Stimulated activated CD8-positive, alpha-beta memory T cell treated with anti-CD3 and anti-CD28 coated beads, Interleukin-12 subunit alpha, Interleukin-12 subunit beta, amount 100 ng/mL, for 4 hours (primary cell): ENCODE results near the gene PRC1.

Experiments used
- DNase-seq: peaks from one replicate; pipeline ENCODE4 v3.0.0-alpha.2; 2020; ENCODE audit warnings: low read depth

PRC1 gene

DNA sequence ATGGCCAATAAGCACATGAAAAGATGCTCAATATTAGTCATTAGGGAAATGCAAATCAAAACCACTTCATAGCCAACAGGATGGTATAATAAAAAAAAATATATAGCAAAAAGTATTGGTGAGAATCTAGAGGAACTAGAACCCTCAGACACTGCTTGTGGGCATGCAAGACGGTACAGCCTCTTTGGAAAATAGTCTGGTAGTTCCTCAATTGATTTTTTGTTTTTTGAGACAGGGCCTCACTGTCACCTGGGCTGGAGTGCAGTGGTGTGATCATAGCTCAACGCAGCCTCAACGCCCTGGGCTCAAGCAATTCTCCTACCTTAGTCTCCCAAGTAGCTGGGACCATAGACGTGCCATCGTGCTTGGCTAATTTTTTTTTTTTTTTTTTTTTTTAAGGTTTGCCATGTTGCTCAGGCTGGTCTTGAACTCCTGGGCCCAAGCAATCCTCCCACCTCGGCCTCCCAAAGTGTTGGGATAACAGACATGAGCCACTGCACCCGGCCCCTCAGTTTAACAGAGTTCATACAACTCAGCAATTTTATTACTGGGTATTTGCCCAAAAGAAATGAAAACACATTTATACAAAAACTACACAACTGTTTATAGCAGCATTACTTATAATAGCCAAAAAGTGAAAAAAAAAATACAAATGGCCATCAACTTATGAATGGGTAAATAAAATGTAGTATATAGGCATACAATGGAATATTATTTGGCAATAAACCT, 5.1 kb downstream of the PRC1 start:
- no peak for DNase-seq

DNA sequence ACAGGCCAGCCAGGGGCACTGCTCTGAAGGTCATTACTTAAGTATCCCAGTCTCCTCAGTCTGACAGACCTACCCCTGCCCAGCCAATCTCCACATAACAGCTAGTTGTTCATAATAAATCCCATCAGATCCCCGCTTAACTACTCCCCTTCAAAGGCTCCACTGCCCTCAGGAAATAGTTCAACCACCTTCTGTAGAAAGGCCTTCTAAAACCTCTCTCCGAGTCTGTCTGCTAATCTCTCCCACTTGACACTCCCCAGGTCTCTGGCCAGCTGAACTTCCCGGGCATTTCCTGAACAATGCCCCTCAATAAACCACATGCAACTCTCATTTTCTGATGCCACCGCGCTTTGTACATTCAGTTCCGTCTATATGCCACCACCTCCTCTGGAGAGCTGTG, 6.0 kb downstream of the PRC1 start:
- DNase-seq = no peak

- DNase-seq = no peak
Observed at GRCh38 chr15:90987561-90988141, 6.7 kb downstream of the PRC1 start.

- DNase-seq = no peak
Observed at GRCh38 chr15:90986790-90987507, 7.4 kb downstream of the PRC1 start.

DNA sequence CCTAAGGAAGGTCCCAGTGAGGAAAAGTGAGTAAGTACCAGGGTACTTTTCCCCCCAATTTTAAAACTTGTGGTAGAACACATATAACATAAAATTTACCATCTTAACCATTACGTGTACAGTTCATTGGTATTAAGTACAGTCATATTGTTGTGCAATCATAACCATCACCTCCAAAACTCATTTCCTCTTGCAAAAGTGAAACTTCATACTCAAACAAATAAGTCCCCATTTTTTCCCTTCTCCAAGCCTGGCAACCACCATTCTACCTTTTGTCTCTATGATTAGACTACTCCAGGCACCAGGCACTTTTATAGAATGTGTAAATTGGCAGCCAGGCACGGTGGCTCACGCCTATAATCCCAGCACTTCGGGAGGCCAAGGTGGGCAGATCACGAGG, 12.2 kb downstream of the PRC1 start:
- DNase-seq = no peak

GRCh38 chr15:90981681-90982080, 12.7 kb downstream of the PRC1 start:
- no peak for DNase-seq

DNA sequence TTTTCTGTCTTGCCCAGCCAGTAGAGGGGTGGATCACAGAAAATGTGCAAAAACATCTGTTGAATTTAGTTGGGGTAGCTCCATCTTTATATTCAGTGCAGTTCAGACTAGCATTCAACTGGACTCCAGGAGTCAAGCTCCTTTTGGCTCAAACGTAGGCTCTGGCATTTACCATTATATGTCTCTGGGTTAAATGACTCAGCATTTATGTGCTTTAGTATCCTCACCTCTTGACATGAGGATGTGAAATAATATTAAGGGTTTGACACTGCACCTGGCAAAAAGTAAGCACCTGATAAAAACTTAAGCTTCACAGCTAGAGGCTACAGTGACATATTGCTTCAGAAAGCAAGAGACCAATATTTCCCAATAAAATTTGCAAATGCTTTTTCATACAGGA, 14.8 kb downstream of the PRC1 start:
- DNase-seq = no peak

DNA sequence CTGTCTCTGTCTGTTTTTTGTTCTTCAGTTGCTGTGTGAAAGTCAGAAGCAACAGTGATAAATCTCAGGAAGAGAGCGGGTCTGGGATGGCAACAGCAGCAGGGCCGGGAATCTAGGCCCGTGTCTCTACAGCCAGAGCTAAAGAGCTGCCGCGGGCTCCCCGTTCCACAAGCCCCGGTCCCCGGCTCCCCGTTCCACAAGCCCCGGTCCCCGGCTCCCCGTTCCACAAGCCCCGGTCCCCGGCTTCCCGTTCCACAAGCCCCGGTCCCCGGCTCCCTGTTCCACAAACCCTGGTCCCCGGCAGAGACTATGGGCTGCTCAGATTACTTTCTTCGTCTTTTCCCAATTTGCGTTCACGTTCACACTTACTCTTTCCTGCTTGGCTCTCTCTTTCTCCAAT, 20.1 kb downstream of the PRC1 start:
- no peak for DNase-seq

DNA sequence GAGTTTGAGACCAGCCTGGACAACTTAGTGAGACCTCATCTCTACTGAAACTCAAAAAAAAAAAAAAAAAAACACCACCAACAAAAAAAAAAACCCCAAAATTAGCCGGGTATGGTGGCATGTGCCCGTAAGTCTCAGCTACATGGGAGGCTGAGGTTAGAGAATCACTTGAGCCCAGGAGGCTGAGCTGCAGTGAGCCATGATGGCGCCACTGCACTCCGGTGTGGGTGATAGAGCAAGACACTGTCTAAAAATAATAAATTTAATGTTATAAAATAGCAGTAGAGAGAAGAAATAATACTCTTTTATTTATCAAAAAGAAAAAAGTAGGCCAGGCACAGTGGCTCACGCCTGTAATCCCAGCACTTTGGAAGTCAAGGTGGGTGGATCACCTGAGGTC, 22.2 kb downstream of the PRC1 start:
- no peak for DNase-seq

DNA sequence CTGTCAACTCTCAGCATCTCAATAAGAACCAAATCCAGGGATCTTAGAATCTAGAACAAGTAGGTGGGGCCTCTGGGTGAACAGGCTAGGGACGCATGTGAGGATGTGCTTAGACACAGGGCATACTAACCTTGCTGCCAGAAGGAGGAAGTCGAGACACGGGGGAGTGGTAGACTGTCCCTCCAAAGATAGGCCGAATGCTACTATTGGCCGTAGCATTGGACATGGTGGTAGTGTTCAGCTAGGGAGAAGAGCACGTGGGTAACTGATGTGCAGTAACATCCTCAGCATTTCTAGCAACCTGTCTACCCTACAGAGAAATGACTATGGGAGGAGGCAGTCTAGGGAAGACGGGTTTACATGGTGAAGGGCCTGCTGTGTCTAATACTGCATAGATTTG, 24.1 kb downstream of the PRC1 start:
- no peak for DNase-seq

GRCh38 chr15:90968434-90968833, 25.9 kb downstream of the PRC1 start:
- DNase-seq = no peak

DNA sequence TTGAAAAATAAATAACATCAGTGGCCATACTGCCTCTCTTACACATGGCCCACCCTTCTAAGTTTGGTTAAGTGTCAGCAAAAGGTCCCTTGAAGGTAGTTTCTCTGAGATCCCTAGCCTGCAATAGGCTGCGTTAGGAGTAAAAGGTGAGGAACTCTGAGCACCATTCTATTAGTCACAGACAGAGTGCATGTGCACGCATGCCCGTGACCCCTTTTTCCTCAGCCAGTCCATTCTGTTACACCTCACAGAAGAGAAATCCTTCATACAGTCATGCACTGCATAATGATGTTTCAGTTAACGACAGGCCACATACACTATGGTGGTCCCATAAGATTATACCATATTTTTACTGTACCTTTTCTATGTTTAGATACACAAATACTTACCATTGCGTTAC, 27.1 kb downstream of the PRC1 start:
- no peak for DNase-seq

DNA sequence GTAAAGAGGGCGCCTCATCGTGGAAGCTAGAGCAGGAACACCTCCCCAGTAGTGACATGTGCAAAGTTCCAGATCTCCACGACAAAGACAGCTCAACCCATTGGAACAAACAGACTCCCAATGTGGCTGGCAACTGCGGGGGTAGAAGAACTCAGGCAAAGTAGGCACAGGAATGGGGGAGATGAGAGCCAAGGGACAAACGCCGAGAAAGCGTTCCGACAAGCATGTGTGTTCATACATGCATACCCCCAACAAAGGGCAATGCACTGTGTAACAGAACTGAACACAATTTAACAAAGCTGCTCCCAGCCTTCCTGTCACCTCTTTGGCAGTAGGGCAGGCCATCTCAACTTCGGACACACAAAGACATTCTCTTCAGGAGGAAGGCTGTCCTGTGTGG, 28.1 kb downstream of the PRC1 start:
- DNase-seq = no peak

DNA sequence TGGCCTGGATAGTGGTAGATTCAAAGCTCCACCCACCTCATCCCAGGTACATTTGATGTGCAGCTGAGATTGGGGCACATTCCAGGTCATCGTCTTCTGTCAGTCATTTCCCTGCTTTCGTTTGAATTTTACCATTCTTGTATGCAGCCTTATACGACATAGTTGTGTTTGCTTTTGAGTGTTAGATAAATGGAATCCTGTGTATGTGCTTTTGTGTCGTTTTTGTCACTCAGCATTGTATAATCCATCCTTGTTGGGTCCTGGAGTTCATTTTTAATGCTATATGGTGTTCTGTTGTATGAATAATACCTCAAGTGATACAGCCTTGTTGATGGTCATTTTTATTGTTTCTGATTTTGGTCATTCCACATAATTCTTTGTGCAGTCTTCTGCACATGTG, 32.3 kb downstream of the PRC1 start:
- DNase-seq = no peak

GRCh38 chr15:90960298-90961091, 33.8 kb downstream of the PRC1 start:
- no peak for DNase-seq

DNA sequence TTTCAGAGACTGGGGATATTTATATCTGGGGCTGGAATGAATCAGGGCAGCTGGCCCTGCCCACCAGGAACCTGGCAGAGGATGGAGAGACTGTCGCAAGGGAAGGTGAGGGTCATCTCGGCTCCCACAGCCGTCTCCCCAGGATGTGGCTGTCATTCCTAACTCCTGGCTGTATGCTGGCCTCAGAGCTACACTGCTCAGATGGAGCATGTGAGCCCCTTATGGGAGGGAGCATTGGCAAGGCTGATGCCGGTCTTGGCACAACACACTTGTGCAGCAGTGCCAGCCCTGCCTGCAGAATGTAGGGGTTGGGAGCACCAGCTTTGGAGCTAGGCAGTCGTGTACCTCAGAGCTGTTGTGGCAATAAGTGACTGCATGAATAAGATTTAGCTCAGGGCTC, 34.4 kb downstream of the PRC1 start:
- DNase-seq = no peak

DNA sequence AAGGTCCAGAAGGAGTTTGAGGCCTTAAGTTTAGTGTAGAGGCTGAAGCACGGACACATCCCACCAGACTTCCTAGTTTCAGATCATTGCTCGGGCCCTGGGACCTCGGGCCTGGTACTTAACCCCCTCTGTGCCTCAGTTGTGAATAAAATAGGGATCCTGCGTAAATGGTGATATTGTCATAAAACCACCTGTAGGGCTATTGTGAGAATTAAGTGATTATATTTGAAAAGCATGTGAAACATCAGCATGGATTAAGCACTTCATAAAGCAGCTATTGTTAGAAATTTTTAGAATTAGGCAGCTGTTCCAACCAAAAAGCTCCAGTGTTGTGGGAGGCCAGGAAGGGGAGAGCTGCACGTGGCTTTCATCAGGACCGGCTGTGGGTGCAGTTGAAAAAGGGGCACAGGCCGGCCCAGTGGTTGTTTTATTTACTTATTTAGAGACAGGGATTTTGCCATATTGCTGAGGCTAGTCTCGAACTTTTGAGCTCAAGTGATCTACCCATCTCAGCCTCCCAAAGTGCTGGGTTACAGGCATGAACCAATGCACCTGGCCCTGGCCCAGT, 35.2 kb downstream of the PRC1 start:
- no peak for DNase-seq

GRCh38 chr15:90957791-90958190, 36.5 kb downstream of the PRC1 start:
- DNase-seq = no peak

DNA sequence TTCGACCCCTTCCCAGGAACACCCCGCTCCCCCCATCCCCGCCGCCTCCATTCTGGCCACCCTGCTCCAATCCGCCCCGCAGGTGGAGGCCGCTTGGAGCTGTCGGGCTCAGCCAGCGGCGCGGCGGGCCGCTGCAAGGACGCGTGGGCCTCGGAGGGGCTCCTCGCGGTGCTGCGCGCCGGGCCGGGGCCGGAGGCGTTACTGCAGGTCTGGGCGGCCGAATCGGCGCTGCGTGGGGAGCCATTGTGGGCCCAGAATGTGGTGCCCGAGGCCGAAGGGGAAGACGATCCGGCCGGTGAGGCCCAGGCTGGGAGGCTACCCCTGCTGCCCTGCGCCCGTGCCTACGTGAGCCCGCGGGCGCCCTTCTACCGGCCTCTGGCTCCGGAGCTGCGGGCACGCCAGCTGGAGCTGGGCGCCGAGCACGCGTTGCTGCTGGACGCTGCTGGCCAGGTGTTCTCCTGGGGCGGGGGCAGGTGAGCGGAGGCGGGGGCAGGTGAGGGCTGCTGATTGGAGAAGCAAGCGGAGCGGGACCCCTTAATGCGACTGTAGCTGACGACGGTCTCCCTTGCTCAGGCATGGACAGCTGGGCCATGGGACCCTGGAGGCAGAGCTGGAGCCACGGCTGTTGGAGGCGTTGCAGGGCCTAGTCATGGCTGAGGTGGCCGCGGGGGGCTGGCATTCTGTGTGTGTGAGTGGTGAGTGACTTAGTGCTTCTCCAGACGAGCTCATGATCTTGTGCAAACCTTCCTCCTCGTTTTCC, 37.1 kb downstream of the PRC1 start:
- DNase-seq = no peak

GRCh38 chr15:90956274-90957030, 37.9 kb downstream of the PRC1 start:
- peak; percentile 43 for DNase-seq
